Measurements from ENCODE around the gene GRK5.

The GRK5 gene

GRCh38 chr10:119335671-119336353, 128.4 kb downstream of the GRK5 start:
- DNase-seq (ENCODE audit: low read depth) = no peak
- H3K4me3 ChIP-seq (ENCODE audit: low read depth, low read length) = no peak overlapping the region
- TF ChIP-seq, protein P1, sequence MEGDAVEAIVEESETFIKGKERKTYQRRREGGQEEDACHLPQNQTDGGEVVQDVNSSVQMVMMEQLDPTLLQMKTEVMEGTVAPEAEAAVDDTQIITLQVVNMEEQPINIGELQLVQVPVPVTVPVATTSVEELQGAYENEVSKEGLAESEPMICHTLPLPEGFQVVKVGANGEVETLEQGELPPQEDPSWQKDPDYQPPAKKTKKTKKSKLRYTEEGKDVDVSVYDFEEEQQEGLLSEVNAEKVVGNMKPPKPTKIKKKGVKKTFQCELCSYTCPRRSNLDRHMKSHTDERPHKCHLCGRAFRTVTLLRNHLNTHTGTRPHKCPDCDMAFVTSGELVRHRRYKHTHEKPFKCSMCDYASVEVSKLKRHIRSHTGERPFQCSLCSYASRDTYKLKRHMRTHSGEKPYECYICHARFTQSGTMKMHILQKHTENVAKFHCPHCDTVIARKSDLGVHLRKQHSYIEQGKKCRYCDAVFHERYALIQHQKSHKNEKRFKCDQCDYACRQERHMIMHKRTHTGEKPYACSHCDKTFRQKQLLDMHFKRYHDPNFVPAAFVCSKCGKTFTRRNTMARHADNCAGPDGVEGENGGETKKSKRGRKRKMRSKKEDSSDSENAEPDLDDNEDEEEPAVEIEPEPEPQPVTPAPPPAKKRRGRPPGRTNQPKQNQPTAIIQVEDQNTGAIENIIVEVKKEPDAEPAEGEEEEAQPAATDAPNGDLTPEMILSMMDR (IDR thresholded peaks at IDR 0.05; ENCODE audit: control insufficient read depth, extremely low read depth, insufficient read depth) = no peak

- H3K4me3 ChIP-seq (ENCODE audit: low read depth, low read length) = no peak overlapping the region
Measured at GRCh38 chr10:119336599-119336998, 129.2 kb downstream of the GRK5 start.

DNA sequence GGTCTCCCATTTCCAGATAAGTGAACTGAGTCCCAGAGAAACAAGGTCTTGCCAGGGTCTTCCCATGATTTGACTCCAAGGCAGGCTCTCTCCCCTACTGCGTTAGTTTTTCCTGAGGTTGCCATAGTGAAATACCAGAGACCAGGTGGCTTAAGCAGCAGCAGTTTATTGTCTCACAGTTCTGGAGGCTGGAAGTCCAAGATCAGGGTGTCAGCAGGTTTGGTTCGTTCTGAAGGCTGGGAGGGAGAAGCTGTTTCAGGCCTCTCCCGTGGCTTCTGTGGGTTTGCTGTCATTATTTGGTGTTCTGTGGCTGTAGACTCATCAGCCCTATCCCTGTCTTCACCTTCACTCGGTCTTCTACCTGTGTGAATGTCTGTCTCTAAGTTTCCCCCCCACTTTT, 129.9 kb downstream of the GRK5 start:
- TF ChIP-seq, protein P1 (IDR thresholded peaks at IDR 0.05; ENCODE audit: control insufficient read depth, extremely low read depth, insufficient read depth) = no peak
- DNase-seq (ENCODE audit: low read depth) = no peak
- H3K4me3 ChIP-seq (ENCODE audit: low read depth, low read length) = no peak overlapping the region

More at GRCh38 chr10:119336599-119336998, 129.2 kb downstream of the GRK5 start:
- DNase-seq (ENCODE audit: low read depth) = no peak
- TF ChIP-seq, protein P1 (IDR thresholded peaks at IDR 0.05; ENCODE audit: control insufficient read depth, extremely low read depth, insufficient read depth) = no peak

DNA sequence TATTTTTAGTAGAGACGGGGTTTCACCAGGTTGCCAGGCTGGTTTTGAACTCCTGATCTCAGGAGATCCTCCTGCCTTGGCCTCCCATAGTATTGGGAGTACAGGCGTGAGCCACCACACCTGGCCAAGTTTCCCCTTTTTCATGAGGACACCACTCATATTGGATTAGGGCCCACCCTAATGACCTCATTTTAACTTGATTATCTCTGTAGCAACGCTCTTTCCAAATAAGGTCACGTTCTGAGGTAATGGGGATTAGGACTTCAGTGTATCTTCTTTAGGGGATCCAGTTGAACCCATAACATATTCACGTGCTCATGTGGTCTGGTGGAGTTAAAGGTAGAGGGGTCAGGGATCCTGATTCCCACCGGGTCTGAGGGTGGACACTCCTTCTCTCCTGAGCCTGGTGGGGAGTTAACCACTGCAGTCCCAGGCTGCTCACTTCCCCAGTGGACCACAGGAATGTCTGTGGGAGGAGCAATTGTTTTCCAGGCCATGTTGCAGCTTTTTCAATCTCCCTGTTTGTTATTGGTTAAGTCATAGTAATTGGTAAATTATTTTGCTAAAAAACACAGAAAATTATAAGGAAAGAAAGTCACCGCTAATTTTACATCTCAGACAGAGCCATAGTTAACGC, 130.5 kb downstream of the GRK5 start:
- TF ChIP-seq, protein P1 (IDR thresholded peaks at IDR 0.05; ENCODE audit: control insufficient read depth, extremely low read depth, insufficient read depth) = no peak
- DNase-seq (ENCODE audit: low read depth) = no peak
- no peak overlapping the region for H3K4me3 ChIP-seq (ENCODE audit: low read depth, low read length)

- DNase-seq (ENCODE audit: low read depth) = no peak
- H3K4me3 ChIP-seq (ENCODE audit: low read depth, low read length) = no peak overlapping the region
- TF ChIP-seq, protein P1 (IDR thresholded peaks at IDR 0.05; ENCODE audit: control insufficient read depth, extremely low read depth, insufficient read depth) = no peak
Measured at GRCh38 chr10:119339109-119339508, 131.7 kb downstream of the GRK5 start.

DNA sequence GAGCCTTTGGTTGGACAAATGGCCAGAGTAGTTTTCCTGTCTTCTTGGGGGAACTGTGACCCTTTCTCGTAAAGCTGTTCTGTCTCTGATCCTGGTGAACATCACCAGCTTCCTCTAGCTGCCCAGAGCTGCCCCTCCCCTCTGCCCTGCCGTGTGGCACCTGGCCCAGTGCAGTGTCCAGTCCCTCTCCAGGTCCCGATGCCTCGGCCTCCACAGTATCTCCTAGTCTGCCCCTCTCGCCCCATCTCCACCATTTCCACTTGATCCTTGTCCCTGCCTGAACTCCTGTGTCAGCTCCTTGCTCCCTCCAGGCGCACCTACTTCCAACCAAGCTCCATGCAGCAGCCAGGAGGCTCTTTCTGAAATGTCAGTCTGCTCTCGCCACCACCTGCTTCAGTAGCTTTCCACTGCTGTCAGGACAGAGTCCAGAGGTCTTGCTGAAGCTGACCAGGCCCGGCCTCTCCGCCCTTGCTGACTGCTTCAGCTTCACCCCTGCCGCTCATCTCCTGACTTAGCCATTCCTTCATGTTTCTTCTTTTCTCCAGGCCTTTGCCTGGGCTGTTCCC, 133.6 kb downstream of the GRK5 start:
- TF ChIP-seq, protein P1 (IDR thresholded peaks at IDR 0.05; ENCODE audit: control insufficient read depth, extremely low read depth, insufficient read depth) = no peak
- no peak for DNase-seq (ENCODE audit: low read depth)

More for the DNA sequence above, 133.6 kb downstream of the GRK5 start:
- H3K4me3 ChIP-seq (ENCODE audit: low read depth, low read length) = no peak overlapping the region
